OCI-LY1 (cell line): ENCODE data around the gene GALNT13.
A peak's percentile ranks its signal among the peaks of the same experiment; 100 is the strongest.

Experiments
- H2AFZ ChIP-seq: fragments of 200-600 bp; sonication (generic), shearing (Covaris generic); 2 replicates; pipeline ENCODE4 v1.6.0; 2014; ENCODE audit warnings: antibody characterized with exemption, mild to moderate bottlenecking, low read length
- H3F3A ChIP-seq: fragments of 200-600 bp; sonication (generic), shearing (Covaris generic); 2 replicates; pipeline ENCODE4 v1.6.0; 2014; ENCODE audit warnings: mild to moderate bottlenecking, antibody characterized with exemption, low read length, moderate library complexity; ENCODE audit not compliant: insufficient read depth
- H3K27ac ChIP-seq: fragments of 200-600 bp; sonication (generic); 2 replicates; pipeline ENCODE4 v1.5.1; 2014; ENCODE audit warnings: low read length, mixed run types, mild to moderate bottlenecking, low read depth; ENCODE audit not compliant: poor library complexity, severe bottlenecking
- H3K27me3 ChIP-seq: fragments of 200-600 bp; sonication (generic); 2 replicates; pipeline ENCODE4 v1.6.0; 2014; ENCODE audit warnings: antibody characterized with exemption, mild to moderate bottlenecking, low read length, moderate library complexity; ENCODE audit not compliant: insufficient read depth
- H3K36me3 ChIP-seq: fragments of 200-600 bp; sonication (generic); 2 replicates; pipeline ENCODE4 v1.6.1; 2014; ENCODE audit warnings: mild to moderate bottlenecking, antibody characterized with exemption, low read length, moderate library complexity, mixed read lengths; ENCODE audit not compliant: insufficient read depth
- H3K4me1 ChIP-seq: fragments of 200-600 bp; sonication (generic); 2 replicates; pipeline ENCODE4 v1.5.1; 2014; ENCODE audit warnings: mild to moderate bottlenecking, low read length, moderate library complexity; ENCODE audit not compliant: insufficient read depth, severe bottlenecking
- H3K4me2 ChIP-seq: fragments of 200-600 bp; sonication (generic), shearing (Covaris generic); 2 replicates; pipeline ENCODE4 v1.6.1; 2014; ENCODE audit warnings: low read length
- H3K4me3 ChIP-seq: fragments of 200-600 bp; sonication (generic); 2 replicates; pipeline ENCODE4 v1.5.1; 2014; ENCODE audit warnings: low read length, low read depth, mild to moderate bottlenecking, mixed read lengths; ENCODE audit not compliant: poor library complexity, severe bottlenecking
- H3K79me2 ChIP-seq: fragments of 200-600 bp; shearing (Covaris generic); 2 replicates; pipeline ENCODE4 v1.6.1; 2016; ENCODE audit warnings: mixed run types, low read length, mixed read lengths; ENCODE audit not compliant: insufficient read depth
- H3K9ac ChIP-seq: fragments of 200-600 bp; sonication (generic), shearing (Covaris generic); 2 replicates; pipeline ENCODE4 v1.6.1; 2014; ENCODE audit warnings: mild to moderate bottlenecking, low read length, mixed read lengths
- H3K9me2 ChIP-seq: fragments of 200-600 bp; sonication (generic), shearing (Covaris generic); 2 replicates; pipeline ENCODE4 v1.6.1; 2014; ENCODE audit warnings: low read depth, mild to moderate bottlenecking, low read length, mixed read lengths
- H3K9me3 ChIP-seq: fragments of 200-600 bp; shearing (Covaris generic); 2 replicates; pipeline ENCODE4 v1.6.1; 2014; ENCODE audit warnings: low read length, mixed read lengths
- H4K20me1 ChIP-seq: fragments of 200-600 bp; sonication (generic), shearing (Covaris generic); 2 replicates; pipeline ENCODE4 v1.6.0; 2016; ENCODE audit warnings: mild to moderate bottlenecking, low read length; ENCODE audit not compliant: insufficient read depth
- EZH2 ChIP-seq: fragments of 200-600 bp; sonication (generic), shearing (Covaris generic); IDR thresholded peaks from 2 replicates; pipeline ENCODE4 v1.8.0; 2017; ENCODE audit warnings: borderline replicate concordance, mixed run types, mild to moderate bottlenecking, antibody characterized with exemption, low read length, moderate library complexity, mixed read lengths
- TF ChIP-seq, protein P1 (sequence below): fragments of 200-600 bp; sonication (generic), shearing (Covaris generic); IDR thresholded peaks from 2 replicates; pipeline ENCODE4 v1.5.1; 2017; ENCODE audit warnings: mild to moderate bottlenecking, antibody characterized with exemption, low read length, moderate library complexity, mixed read lengths

Gene GALNT13

GRCh38 chr2:154455866-154456265 is 584.1 kb downstream of the GALNT13 start:
- no peak for TF ChIP-seq EZH2
- TF ChIP-seq, protein P1, sequence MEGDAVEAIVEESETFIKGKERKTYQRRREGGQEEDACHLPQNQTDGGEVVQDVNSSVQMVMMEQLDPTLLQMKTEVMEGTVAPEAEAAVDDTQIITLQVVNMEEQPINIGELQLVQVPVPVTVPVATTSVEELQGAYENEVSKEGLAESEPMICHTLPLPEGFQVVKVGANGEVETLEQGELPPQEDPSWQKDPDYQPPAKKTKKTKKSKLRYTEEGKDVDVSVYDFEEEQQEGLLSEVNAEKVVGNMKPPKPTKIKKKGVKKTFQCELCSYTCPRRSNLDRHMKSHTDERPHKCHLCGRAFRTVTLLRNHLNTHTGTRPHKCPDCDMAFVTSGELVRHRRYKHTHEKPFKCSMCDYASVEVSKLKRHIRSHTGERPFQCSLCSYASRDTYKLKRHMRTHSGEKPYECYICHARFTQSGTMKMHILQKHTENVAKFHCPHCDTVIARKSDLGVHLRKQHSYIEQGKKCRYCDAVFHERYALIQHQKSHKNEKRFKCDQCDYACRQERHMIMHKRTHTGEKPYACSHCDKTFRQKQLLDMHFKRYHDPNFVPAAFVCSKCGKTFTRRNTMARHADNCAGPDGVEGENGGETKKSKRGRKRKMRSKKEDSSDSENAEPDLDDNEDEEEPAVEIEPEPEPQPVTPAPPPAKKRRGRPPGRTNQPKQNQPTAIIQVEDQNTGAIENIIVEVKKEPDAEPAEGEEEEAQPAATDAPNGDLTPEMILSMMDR, result no peak
- peak overlapping the region; percentile 35; the same call in 1 of the 2 replicates for H2AFZ ChIP-seq
- H4K20me1 ChIP-seq, result no peaks in the 10 kb centered on the region
- no peak overlapping the region for H3K27ac ChIP-seq
- H3K27me3 ChIP-seq, result no peaks in the 10 kb centered on the region
- H3K79me2 ChIP-seq, result no peaks in the 10 kb centered on the region
- H3K36me3 ChIP-seq, result no peaks in the 10 kb centered on the region
- H3K4me2 ChIP-seq, result peak overlapping the region; percentile 63
- peaks cover 16% of the 10 kb centered on the region for H3K4me1 ChIP-seq
- no peaks in the 10 kb centered on the region for H3K9me3 ChIP-seq
- H3K9ac ChIP-seq, result no peak overlapping the region
- H3F3A ChIP-seq, result no peaks in the 10 kb centered on the region
- peak overlapping the region; percentile 41 for H3K4me3 ChIP-seq
- H3K9me2 ChIP-seq, result no peaks in the 10 kb centered on the region

DNA sequence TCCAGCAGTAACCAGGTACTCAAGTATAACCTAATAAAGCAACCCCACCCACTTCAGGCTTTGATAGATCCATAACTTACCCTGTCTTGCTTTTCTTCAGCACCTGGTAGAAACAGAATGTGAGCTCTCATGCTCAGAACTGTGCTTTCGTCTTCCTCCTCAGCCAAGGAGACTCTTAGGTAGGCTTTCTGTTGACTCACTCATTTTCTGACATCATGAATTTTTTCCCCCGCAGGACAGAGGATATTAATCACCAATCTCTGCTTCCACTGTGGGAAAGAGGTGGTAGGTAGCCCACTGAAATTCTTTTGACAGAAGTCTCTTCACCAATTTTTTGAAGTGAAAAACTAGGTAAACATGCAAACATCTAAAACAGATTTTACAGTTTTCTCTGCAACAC is 585.6 kb downstream of the GALNT13 start:
- Histone ChIP-seq H4K20me1 (no peaks in the 10 kb centered on the region), H3K4me2 (no peak overlapping the region), H2AFZ (no peak overlapping the region), H3K9ac (no peak overlapping the region), H3K27ac (no peak overlapping the region), H3K79me2 (no peaks in the 10 kb centered on the region), H3K4me1 (peaks cover 16% of the 10 kb centered on the region), H3K9me2 (no peaks in the 10 kb centered on the region), H3K27me3 (no peaks in the 10 kb centered on the region), H3F3A (no peaks in the 10 kb centered on the region), H3K4me3 (no peak overlapping the region), H3K36me3 (no peaks in the 10 kb centered on the region), H3K9me3 (no peaks in the 10 kb centered on the region)
- TF ChIP-seq, protein P1, result no peak
- TF ChIP-seq EZH2, result no peak

- Histone ChIP-seq H3K9ac (no peak overlapping the region), H3K4me3 (no peak overlapping the region), H3K4me1 (peaks cover 16% of the 10 kb centered on the region), H3K79me2 (no peaks in the 10 kb centered on the region), H3F3A (no peaks in the 10 kb centered on the region), H2AFZ (no peak overlapping the region), H4K20me1 (no peaks in the 10 kb centered on the region), H3K4me2 (no peak overlapping the region), H3K9me2 (no peaks in the 10 kb centered on the region), H3K9me3 (no peaks in the 10 kb centered on the region), H3K36me3 (no peaks in the 10 kb centered on the region), H3K27me3 (no peaks in the 10 kb centered on the region), H3K27ac (no peak overlapping the region)
- TF ChIP-seq, protein P1, result no peak
- TF ChIP-seq EZH2, result no peak
Observed at GRCh38 chr2:154459286-154459685, 587.6 kb downstream of the GALNT13 start.
